Gastrocnemius medialis (tissue), 4 donors: ENCODE results near the gene DHRS4. TPM values are rescaled to one million over a fixed set of nuclear protein-coding genes. Genes with fewer than 3 reads are reported as not detected.

ENCODE experiments used
- ATAC-seq, 2 donors: fragments of 150-250 bp; one replicate each; pipeline ENCODE4 v1.9.1; 2016
- DNase-seq, 2 donors: peaks; one replicate each; pipeline ENCODE4 v3.0.0-alpha.2; 2019
- H3K27ac ChIP-seq, 4 donors: fragments of 200-600 bp; sonication (generic); 1 replicate in 1 of 4; 2 replicates in 3 of 4; pipeline ENCODE4 v1.5.1; 2016 to 2018; ENCODE audit warnings: mild to moderate bottlenecking in 2 of 4, moderate library complexity in 1 of 4
- H3K27me3 ChIP-seq, 3 donors: fragments of 200-600 bp; sonication (generic) in 2 of 3; 1 replicate in 1 of 3; 2 replicates in 2 of 3; pipeline versions ENCODE4 v1.5.1 to v1.6.0; 2016 to 2019; ENCODE audit warnings: mild to moderate bottlenecking in 1 of 3, moderate library complexity in 1 of 3
- H3K36me3 ChIP-seq, 2 donors: fragments of 200-600 bp; sonication (generic) in 1 of 2; one replicate each; pipeline ENCODE4 v1.5.1; 2017 to 2018
- H3K4me1 ChIP-seq, 2 donors: fragments of 200-600 bp; sonication (generic) in 1 of 2; one replicate each; pipeline ENCODE4 v1.5.1; 2016 to 2017; ENCODE audit warnings: mild to moderate bottlenecking in 2 of 2
- H3K4me3 ChIP-seq, 4 donors: fragments of 200-600 bp; sonication (generic) in 3 of 4; 1 replicate in 1 of 4; 2 replicates in 3 of 4; pipeline ENCODE4 v1.5.1; 2016 to 2019; ENCODE audit warnings: mild to moderate bottlenecking in 2 of 4
- H3K9me3 ChIP-seq, 3 donors: fragments of 200-600 bp; sonication (generic) in 2 of 3; 1 replicate in 1 of 3; 2 replicates in 2 of 3; pipeline ENCODE4 v1.5.1; 2016 to 2019
- POLR2A ChIP-seq, 2 donors: fragments of 450-650 bp; IDR thresholded peaks; one replicate each; pipeline ENCODE4 v1.6.1; 2017; ENCODE audit warnings: antibody characterized with exemption in 2 of 2, mild to moderate bottlenecking in 2 of 2, moderate library complexity in 2 of 2
- in situ Hi-C, 4 donors: fragments of 200-750 bp; cut with MboI; loops; one replicate each; pipeline versions ENCODE4 v1.15.0 to v1.8.0; 2017; ENCODE audit warnings: low sequenced_read_pairs in 4 of 4
- intact Hi-C: fragments of 100-400 bp; cut with DNase I; formaldehyde crosslinking; loops from one replicate; pipeline ENCODE4 v1.15.1; 2023; ENCODE audit warnings: low total_unique reads
- total RNA-seq, 4 donors: library from RNA; depleted of rRNA; stranded (reverse); fragments of >200 nt; gene quantifications; one replicate each; pipeline versions ENCODE4 v1.1.0 to v1.2.3, GENCODE V29; 2016
- TF ChIP-seq, protein P1 (sequence below), 5 experiments: fragments of 450-650 bp in 3 of 5; fragments of 200-600 bp in 2 of 5; sonication (generic) in 2 of 5; IDR thresholded peaks in 4 of 5; conservative IDR thresholded peaks in 1 of 5; 1 replicate in 4 of 5; 2 replicates in 1 of 5; pipeline ENCODE4 v1.5.1; 2016 to 2019; ENCODE audit warnings: antibody characterized with exemption in 5 of 5, mild to moderate bottlenecking in 3 of 5, moderate library complexity in 3 of 5

The DHRS4 gene
- total RNA-seq, 4 donors from 2014 or later = 26.0 to 56.2 (median 44.1) TPM

GRCh38 chr14:23935158-23935557, 18.4 kb upstream of the DHRS4 start:
- TF ChIP-seq, protein P1, sequence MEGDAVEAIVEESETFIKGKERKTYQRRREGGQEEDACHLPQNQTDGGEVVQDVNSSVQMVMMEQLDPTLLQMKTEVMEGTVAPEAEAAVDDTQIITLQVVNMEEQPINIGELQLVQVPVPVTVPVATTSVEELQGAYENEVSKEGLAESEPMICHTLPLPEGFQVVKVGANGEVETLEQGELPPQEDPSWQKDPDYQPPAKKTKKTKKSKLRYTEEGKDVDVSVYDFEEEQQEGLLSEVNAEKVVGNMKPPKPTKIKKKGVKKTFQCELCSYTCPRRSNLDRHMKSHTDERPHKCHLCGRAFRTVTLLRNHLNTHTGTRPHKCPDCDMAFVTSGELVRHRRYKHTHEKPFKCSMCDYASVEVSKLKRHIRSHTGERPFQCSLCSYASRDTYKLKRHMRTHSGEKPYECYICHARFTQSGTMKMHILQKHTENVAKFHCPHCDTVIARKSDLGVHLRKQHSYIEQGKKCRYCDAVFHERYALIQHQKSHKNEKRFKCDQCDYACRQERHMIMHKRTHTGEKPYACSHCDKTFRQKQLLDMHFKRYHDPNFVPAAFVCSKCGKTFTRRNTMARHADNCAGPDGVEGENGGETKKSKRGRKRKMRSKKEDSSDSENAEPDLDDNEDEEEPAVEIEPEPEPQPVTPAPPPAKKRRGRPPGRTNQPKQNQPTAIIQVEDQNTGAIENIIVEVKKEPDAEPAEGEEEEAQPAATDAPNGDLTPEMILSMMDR (IDR thresholded peaks at IDR 0.05 in 4 of 5, conservative IDR thresholded peaks at IDR 0.05 in 1 of 5) = no peak
- TF ChIP-seq POLR2A (IDR thresholded peaks at IDR 0.05) = no peak
- H3K9me3 ChIP-seq = no peaks in the 10 kb centered on the region
- H3K4me1 ChIP-seq = no peaks in the 10 kb centered on the region
- peaks cover 0 to 8% of the 10 kb centered on the region in 2 donors for H3K36me3 ChIP-seq
- DNase-seq = no peak
- intact Hi-C loops = no loop called here
- in situ Hi-C loops = loop anchor here in 3 of 4 donors (25.0 kb wide), 1 partner anchor 298 kb away; the partner anchor contains the start of gene DHRS2 (in 3 of the 3)
- H3K27ac ChIP-seq = no peak overlapping the region
- H3K27me3 ChIP-seq = no peaks in the 10 kb centered on the region
- H3K4me3 ChIP-seq = no peak overlapping the region
- ATAC-seq = no peak

DNA sequence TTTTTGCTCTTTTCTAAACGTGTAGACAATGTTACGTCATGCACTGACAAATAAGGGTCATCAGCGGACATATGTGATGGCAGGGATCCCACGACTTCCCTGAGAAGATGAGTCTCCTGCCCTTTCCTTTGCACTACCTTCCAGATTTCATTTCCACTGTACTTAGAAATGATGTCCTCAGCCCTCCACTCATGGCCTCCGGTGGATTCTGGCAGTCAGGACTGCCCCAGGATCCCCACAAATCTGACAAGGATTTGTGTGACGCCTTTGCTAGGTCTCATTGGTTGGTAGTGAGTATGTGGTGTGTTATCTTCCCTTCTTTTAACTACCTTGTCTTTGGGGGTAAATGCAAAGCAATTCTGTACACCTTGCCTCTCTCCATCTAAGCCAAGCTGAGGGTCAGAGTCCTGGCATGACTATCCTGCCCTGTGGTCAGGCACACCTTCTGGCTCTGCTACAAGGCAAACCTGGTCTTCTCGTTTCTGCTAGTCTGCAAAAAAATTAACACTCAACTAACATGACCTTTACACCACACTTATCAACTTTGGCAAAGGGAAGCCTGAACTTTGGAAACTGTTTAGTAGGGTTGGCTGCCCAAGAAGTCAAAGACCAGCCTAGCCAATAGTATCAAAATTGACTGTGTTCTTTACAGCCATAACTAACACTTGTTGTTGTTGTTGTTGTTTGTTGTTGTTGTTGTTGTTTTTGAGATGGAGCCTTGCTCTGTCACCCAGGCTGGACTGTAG, 17.3 kb upstream of the DHRS4 start:
- Histone ChIP-seq H3K4me3 (no peak overlapping the region), H3K36me3 (peaks cover 0 to 17% of the 10 kb centered on the region in 2 donors), H3K9me3 (no peaks in the 10 kb centered on the region), H3K27ac (no peak overlapping the region), H3K27me3 (no peaks in the 10 kb centered on the region), H3K4me1 (no peaks in the 10 kb centered on the region)
- in situ Hi-C loops (loop anchor here in 3 of 4 donors (25.0 kb wide), 1 partner anchor 299 kb away; the partner anchor contains the start of gene DHRS2 (in 3 of the 3)), intact Hi-C loops (no loop called here)
- ATAC-seq = no peak
- DNase-seq = no peak
- TF ChIP-seq, protein P1 (IDR thresholded peaks at IDR 0.05 in 4 of 5, conservative IDR thresholded peaks at IDR 0.05 in 1 of 5) = no peak
- no peak for TF ChIP-seq POLR2A (IDR thresholded peaks at IDR 0.05)

GRCh38 chr14:23937203-23937602, 16.4 kb upstream of the DHRS4 start:
- Histone ChIP-seq H3K27me3 (no peaks in the 10 kb centered on the region), H3K4me1 (no peaks in the 10 kb centered on the region), H3K36me3 (peaks cover 0 to 17% of the 10 kb centered on the region in 2 donors), H3K4me3 (no peak overlapping the region), H3K27ac (no peak overlapping the region), H3K9me3 (no peaks in the 10 kb centered on the region)
- ATAC-seq (no peak), DNase-seq (no peak)
- TF ChIP-seq, protein P1 (IDR thresholded peaks at IDR 0.05 in 4 of 5, conservative IDR thresholded peaks at IDR 0.05 in 1 of 5) = no peak
- no peak for TF ChIP-seq POLR2A (IDR thresholded peaks at IDR 0.05)
- in situ Hi-C loops = loop anchor here in 3 of 4 donors (25.0 kb wide), 1 partner anchor 300 kb away; the partner anchor contains the start of gene DHRS2 (in 3 of the 3)
- intact Hi-C loops = no loop called here

- ATAC-seq (no peak), DNase-seq (no peak)
- Histone ChIP-seq H3K4me1 (no peaks in the 10 kb centered on the region), H3K36me3 (peaks cover 0 to 17% of the 10 kb centered on the region in 2 donors), H3K27me3 (no peaks in the 10 kb centered on the region), H3K9me3 (no peaks in the 10 kb centered on the region), H3K27ac (no peak overlapping the region), H3K4me3 (no peak overlapping the region)
- no peak for TF ChIP-seq POLR2A (IDR thresholded peaks at IDR 0.05)
- TF ChIP-seq, protein P1 (IDR thresholded peaks at IDR 0.05 in 4 of 5, conservative IDR thresholded peaks at IDR 0.05 in 1 of 5) = no peak
- intact Hi-C loops (no loop called here), in situ Hi-C loops (loop anchor here in 3 of 4 donors (25.0 kb wide), 1 partner anchor 302 kb away; the partner anchor contains the start of gene DHRS2 (in 3 of the 3))
Measured at GRCh38 chr14:23938823-23939222, 14.7 kb upstream of the DHRS4 start.
